Sigmoid colon (tissue), 7 donors: ENCODE results near the gene MAP3K7CL. TPM values are rescaled to one million over a fixed set of nuclear protein-coding genes. Genes with fewer than 3 reads are reported as not detected.
A peak's percentile ranks its signal among the peaks of the same experiment; 100 is the strongest.

Experiments
- DNase-seq: peaks from one replicate; pipeline ENCODE4 v3.0.0-alpha.2; 2019
- H3K27ac ChIP-seq, 4 donors: fragments of 200-600 bp; sonication (generic); one replicate each; pipeline ENCODE4 v1.5.1; 2016 to 2019; ENCODE audit warnings: mild to moderate bottlenecking in 1 of 4
- H3K27me3 ChIP-seq, 3 donors: fragments of 200-600 bp; sonication (generic); one replicate each; pipeline ENCODE4 v1.5.1; 2019; ENCODE audit warnings: mild to moderate bottlenecking in 1 of 3
- H3K36me3 ChIP-seq, 4 donors: fragments of 200-600 bp; sonication (generic); one replicate each; pipeline ENCODE4 v1.5.1; 2016 to 2019
- H3K4me1 ChIP-seq, 4 donors: fragments of 200-600 bp; sonication (generic); one replicate each; pipeline ENCODE4 v1.5.1; 2017 to 2019
- H3K4me3 ChIP-seq, 4 donors: fragments of 200-600 bp; sonication (generic); one replicate each; pipeline ENCODE4 v1.5.1; 2017 to 2019; ENCODE audit warnings: mild to moderate bottlenecking in 2 of 4, moderate library complexity in 1 of 4
- H3K9me3 ChIP-seq, 4 donors: fragments of 200-600 bp in 3 of 4; sonication (generic) in 3 of 4; one replicate each; pipeline versions ENCODE4 v1.5.1 to v1.6.1; 2013 to 2019
- EP300 ChIP-seq, 4 donors: sonication (generic); formaldehyde crosslinking; IDR thresholded peaks; one replicate each; pipeline ENCODE4 v1.6.1; 2017; ENCODE audit warnings: antibody characterized with exemption in 4 of 4
- POLR2A ChIP-seq, 2 donors: fragments of 450-650 bp; IDR thresholded peaks; one replicate each; pipeline ENCODE4 v1.6.1; 2016; ENCODE audit warnings: antibody characterized with exemption in 2 of 2, mild to moderate bottlenecking in 2 of 2, moderate library complexity in 2 of 2
- POLR2AphosphoS5 ChIP-seq, 4 donors: sonication (generic); formaldehyde crosslinking; IDR thresholded peaks; one replicate each; pipeline ENCODE4 v1.6.1; 2017; ENCODE audit warnings: antibody characterized with exemption in 4 of 4
- WGBS, 2 donors: extraction: QIAGEN DNeasy Blood & Tissue Kit; methylation state at CpG; one replicate each; pipeline ENCODE4 v1.1.7; 2013; 5-methylcytosine and 5-hydroxymethylcytosine counted together
- intact Hi-C: fragments of 100-400 bp; cut with DNase I; formaldehyde crosslinking; loops from one replicate; pipeline ENCODE4 v1.15.1; 2023
- polyA plus RNA-seq, 3 donors: library from polyadenylated mRNA; stranded (reverse); fragments of 200-250 nt; gene quantifications; one replicate each; pipeline ENCODE4 v1.2.3, GENCODE V29; 2013
- total RNA-seq, 4 donors: library from RNA; depleted of rRNA; stranded (reverse); fragments of >200 nt; gene quantifications; one replicate each; pipeline ENCODE4 v1.1.0, GENCODE V29; 2016
- TF ChIP-seq, protein P1 (sequence below), 4 experiments: fragments of 450-650 bp in 3 of 4; fragments of 200-600 bp in 1 of 4; IDR thresholded peaks; one replicate each; pipeline ENCODE4 v1.5.1; 2016 to 2019; ENCODE audit warnings: antibody characterized with exemption in 4 of 4, mild to moderate bottlenecking in 3 of 4, moderate library complexity in 2 of 4
- donor health status: healthy with polysubstance abuse.
- donor health status: Bipolar disorder and iron deficiency.
- donor health status: healthy.

Gene MAP3K7CL
- total and polyA plus RNA-seq, 7 donors: 2.3 to 12.2 (median 4.6) TPM

DNA sequence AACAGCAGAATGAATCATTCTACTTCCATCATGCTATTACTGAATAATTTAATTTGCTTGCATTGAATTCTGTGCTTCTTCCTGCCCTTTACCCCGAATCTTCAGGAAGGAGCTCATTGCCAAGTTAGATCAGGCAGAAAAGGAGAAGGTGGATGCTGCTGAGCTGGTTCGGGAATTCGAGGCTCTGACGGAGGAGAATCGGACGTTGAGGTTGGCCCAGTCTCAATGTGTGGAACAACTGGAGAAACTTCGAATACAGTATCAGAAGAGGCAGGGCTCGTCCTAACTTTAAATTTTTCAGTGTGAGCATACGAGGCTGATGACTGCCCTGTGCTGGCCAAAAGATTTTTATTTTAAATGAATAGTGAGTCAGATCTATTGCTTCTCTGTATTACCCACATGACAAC, 44.2 kb downstream of the MAP3K7CL start:
- Histone ChIP-seq H3K4me3 (no peak overlapping the region), H3K9me3 (no peaks in the 10 kb centered on the region), H3K27ac (peak overlapping the region in 1 of 4 donors; percentile 49), H3K36me3 (no peaks in the 10 kb centered on the region), H3K4me1 (no peaks in the 10 kb centered on the region), H3K27me3 (no peaks in the 10 kb centered on the region)
- DNase-seq: no peak
- WGBS, 2 donors: 74% methylated on average over 9 of the region's 9 CpGs
- TF ChIP-seq EP300 (IDR thresholded peaks at IDR 0.05): no peak
- TF ChIP-seq POLR2AphosphoS5 (IDR thresholded peaks at IDR 0.05): no peak
- no peak for TF ChIP-seq POLR2A (IDR thresholded peaks at IDR 0.05)
- TF ChIP-seq, protein P1, sequence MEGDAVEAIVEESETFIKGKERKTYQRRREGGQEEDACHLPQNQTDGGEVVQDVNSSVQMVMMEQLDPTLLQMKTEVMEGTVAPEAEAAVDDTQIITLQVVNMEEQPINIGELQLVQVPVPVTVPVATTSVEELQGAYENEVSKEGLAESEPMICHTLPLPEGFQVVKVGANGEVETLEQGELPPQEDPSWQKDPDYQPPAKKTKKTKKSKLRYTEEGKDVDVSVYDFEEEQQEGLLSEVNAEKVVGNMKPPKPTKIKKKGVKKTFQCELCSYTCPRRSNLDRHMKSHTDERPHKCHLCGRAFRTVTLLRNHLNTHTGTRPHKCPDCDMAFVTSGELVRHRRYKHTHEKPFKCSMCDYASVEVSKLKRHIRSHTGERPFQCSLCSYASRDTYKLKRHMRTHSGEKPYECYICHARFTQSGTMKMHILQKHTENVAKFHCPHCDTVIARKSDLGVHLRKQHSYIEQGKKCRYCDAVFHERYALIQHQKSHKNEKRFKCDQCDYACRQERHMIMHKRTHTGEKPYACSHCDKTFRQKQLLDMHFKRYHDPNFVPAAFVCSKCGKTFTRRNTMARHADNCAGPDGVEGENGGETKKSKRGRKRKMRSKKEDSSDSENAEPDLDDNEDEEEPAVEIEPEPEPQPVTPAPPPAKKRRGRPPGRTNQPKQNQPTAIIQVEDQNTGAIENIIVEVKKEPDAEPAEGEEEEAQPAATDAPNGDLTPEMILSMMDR (IDR thresholded peaks at IDR 0.05): no peak
- intact Hi-C loops: no loop called here

DNA sequence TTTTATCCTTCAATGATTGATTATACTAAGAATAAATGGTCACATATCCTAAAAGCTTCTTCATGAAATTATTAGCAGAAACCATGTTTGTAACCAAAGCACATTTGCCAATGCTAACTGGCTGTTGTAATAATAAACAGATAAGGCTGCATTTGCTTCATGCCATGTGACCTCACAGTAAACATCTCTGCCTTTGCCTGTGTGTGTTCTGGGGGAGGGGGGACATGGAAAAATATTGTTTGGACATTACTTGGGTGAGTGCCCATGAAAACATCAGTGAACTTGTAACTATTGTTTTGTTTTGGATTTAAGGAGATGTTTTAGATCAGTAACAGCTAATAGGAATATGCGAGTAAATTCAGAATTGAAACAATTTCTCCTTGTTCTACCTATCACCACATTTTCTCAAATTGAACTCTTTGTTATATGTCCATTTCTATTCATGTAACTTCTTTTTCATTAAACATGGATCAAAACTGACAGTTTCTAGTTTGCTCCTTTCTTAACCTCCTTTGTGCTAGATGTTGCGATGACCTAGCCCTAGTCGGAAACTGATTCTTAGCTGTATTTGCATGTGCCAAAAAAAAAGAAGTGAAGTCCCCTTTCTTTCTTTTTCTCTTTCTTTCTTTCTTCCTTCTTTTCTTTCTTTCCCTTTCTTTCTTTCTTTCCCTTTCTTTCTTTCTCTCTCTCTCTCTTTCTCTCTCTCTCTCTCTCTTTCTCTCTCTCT, 45.1 kb downstream of the MAP3K7CL start:
- TF ChIP-seq POLR2AphosphoS5 (IDR thresholded peaks at IDR 0.05): no peak
- no peak for DNase-seq
- Histone ChIP-seq H3K36me3 (no peaks in the 10 kb centered on the region), H3K27me3 (no peaks in the 10 kb centered on the region), H3K4me1 (no peaks in the 10 kb centered on the region), H3K27ac (no peak overlapping the region), H3K4me3 (no peak overlapping the region), H3K9me3 (no peaks in the 10 kb centered on the region)
- 70 to 81% methylated on average over 3 of the region's 3 CpGs for WGBS, 2 donors
- intact Hi-C loops: no loop called here

DNA sequence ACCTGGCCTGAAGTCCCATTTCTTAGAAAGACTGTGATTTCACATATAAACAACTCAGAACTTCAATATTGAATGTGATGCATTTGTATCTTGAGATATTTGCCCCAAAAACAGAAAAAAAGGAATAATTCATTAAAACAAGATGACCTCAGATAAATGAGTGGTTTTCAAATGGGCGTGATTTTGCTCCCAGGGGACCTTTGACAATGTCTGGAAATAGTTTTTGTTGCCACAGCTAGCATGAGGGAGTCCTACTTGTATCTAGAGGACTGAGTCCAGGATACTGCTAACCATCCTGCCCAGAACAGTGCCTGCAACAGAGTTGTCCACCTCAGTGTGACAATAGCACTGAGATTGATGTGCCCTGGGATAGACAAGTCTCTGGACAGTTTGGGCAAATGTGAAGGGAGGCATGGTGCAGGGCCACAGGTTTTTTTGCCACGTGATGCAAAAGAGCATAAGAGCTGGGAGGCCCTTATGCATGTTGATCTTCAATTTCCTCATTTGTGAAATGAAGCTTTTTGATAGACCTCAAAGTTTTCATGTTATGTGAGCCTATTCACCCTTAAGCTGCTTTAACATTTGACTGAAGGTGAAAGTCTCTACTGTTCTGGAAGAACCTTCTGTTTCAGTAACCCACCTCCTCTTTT, 46.2 kb downstream of the MAP3K7CL start:
- Histone ChIP-seq H3K4me3 (no peak overlapping the region), H3K27me3 (no peaks in the 10 kb centered on the region), H3K36me3 (no peaks in the 10 kb centered on the region), H3K4me1 (peaks cover 0 to 5% (median 2%) of the 10 kb centered on the region in 4 donors), H3K9me3 (no peaks in the 10 kb centered on the region), H3K27ac (no peak overlapping the region)
- intact Hi-C loops: no loop called here
- TF ChIP-seq POLR2A (IDR thresholded peaks at IDR 0.05) (no peak), POLR2AphosphoS5 (IDR thresholded peaks at IDR 0.05) (no peak)
- no peak for DNase-seq
- WGBS, 2 donors: 52 to 83% methylated on average over 2 of the region's 2 CpGs

DNA sequence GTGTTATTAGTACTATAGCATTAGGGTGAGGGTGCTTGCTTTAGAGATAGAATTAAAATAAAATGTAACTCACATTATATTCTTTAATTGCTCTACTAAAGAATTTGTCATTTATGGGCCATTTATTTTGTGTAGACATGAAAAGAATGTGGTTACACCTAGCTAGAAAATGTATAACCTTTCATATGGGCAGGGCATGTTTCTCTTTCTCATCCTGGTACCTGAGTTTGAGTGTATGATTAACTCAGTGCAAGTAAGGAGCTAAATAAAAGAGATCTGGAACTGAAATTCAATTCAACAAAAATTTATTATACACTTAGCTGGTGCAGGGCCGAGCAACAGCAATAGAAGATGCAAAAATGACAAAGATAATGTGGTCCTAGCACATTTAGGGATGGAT, 47.4 kb downstream of the MAP3K7CL start:
- H3K4me3 ChIP-seq: no peak overlapping the region
- H3K27ac ChIP-seq: no peak overlapping the region
- intact Hi-C loops: no loop called here
- H3K27me3 ChIP-seq: no peaks in the 10 kb centered on the region
- DNase-seq: no peak
- H3K9me3 ChIP-seq: no peaks in the 10 kb centered on the region
- 21 to 63% methylated on average over 1 of the region's 1 CpG for WGBS, 2 donors
- peaks cover 0 to 15% (median 14%) of the 10 kb centered on the region in 4 donors for H3K4me1 ChIP-seq
- TF ChIP-seq, protein P1 (IDR thresholded peaks at IDR 0.05): no peak
- no peak for TF ChIP-seq POLR2A (IDR thresholded peaks at IDR 0.05)
- no peaks in the 10 kb centered on the region for H3K36me3 ChIP-seq

DNA sequence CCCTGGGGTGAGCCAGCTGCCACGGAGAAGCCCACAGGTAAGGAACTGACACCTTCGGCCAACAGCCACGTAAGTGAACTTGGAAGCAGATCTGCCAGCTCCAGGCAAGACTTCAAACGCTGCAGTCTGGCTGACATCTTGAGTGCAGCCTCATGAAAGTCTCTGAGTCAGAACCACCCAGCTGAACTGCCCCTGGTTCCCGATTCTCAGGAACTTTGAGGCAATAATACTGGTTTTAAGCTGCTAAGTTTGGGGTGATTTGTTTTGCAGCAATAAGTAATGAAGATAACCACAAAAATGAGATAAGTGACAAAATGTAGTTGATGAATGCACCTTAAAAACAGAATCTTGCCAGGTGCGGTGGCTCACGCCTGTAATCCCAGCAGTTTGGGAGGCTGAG, 48.5 kb downstream of the MAP3K7CL start:
- TF ChIP-seq POLR2A (IDR thresholded peaks at IDR 0.05) (no peak), EP300 (IDR thresholded peaks at IDR 0.05) (no peak), POLR2AphosphoS5 (IDR thresholded peaks at IDR 0.05) (no peak)
- TF ChIP-seq, protein P1 (IDR thresholded peaks at IDR 0.05): no peak
- Histone ChIP-seq H3K36me3 (no peaks in the 10 kb centered on the region), H3K4me1 (peaks cover 0 to 18% (median 17%) of the 10 kb centered on the region in 4 donors), H3K9me3 (no peaks in the 10 kb centered on the region), H3K27me3 (no peaks in the 10 kb centered on the region), H3K27ac (no peak overlapping the region), H3K4me3 (no peak overlapping the region)
- no peak for DNase-seq
- WGBS, 2 donors: 93 to 95% methylated on average over 7 of the region's 7 CpGs
- intact Hi-C loops: no loop called here
